B cell (primary cell): ENCODE measurements around the gene NUP98. TPM values are rescaled to one million over a fixed set of nuclear protein-coding genes. Genes with fewer than 3 reads are reported as not detected.

ENCODE experiments used
- ATAC-seq: fragments of 200-7000 bp; cut with Tn5 transposase; one replicate; pipeline ENCODE4 v1.10.0; 2021; ENCODE audit warnings: low read depth, mild to moderate bottlenecking, moderate number of reproducible peaks, moderate library complexity
- CTCF ChIA-PET: fragments of 350-600 bp; sonication (Branson Sonifier 250); formaldehyde crosslinking; loops from one replicate; lab custom pipeline; 2021; ENCODE audit warnings: antibody characterized with exemption, inconsistent platforms; lab: Charles Lee
- POLR2A ChIA-PET: fragments of 350-600 bp; sonication (Branson Sonifier 250); formaldehyde crosslinking; loops from one replicate; lab custom pipeline; 2021; ENCODE audit warnings: antibody characterized with exemption; lab: Charles Lee
- DNase-seq: peaks from one replicate; pipeline ENCODE4 v3.0.0; 2013
- H2AFZ ChIP-seq: 2 replicates; pipeline ENCODE4 v1.6.1; 2012; ENCODE audit warnings: mild to moderate bottlenecking, low read depth, low read length; ENCODE audit not compliant: insufficient read depth, poor library complexity, severe bottlenecking
- H3K27ac ChIP-seq, 2 donors: 1 replicate in 1 of 2; 2 replicates in 1 of 2; pipeline ENCODE4 v1.5.1; 2012 to 2013; ENCODE audit warnings: low read length in 2 of 2, mild to moderate bottlenecking in 2 of 2, moderate library complexity in 1 of 2
- H3K27me3 ChIP-seq, 4 experiments: fragments of 200-600 bp in 1 of 4; sonication (generic) in 1 of 4; replicated peaks in 1 of 4; 1 replicate in 2 of 4; 2 replicates in 2 of 4; pipeline versions ENCODE4 v1.6.1 to v1.7.0; 2013 to 2016; ENCODE audit warnings: low read length in 3 of 4, mild to moderate bottlenecking in 2 of 4, mixed read lengths in 1 of 4, moderate library complexity in 1 of 4; ENCODE audit not compliant: insufficient read depth in 4 of 4, control insufficient read depth in 3 of 4; ENCODE audit errors: control extremely low read depth in 1 of 4
- H3K36me3 ChIP-seq, 2 experiments: replicated peaks in 1 of 2; 1 replicate in 1 of 2; 2 replicates in 1 of 2; pipeline versions ENCODE4 v1.6.1 to v1.7.1; 2013; ENCODE audit warnings: low read length in 1 of 2; ENCODE audit not compliant: insufficient read depth in 2 of 2, control insufficient read depth in 1 of 2; ENCODE audit errors: control extremely low read depth in 1 of 2, extremely low read depth in 1 of 2
- H3K4me1 ChIP-seq, 2 donors: fragments of 200-600 bp in 1 of 2; sonication (generic) in 1 of 2; 1 replicate in 1 of 2; 2 replicates in 1 of 2; pipeline versions ENCODE4 v1.5.1 to v1.6.1; 2013 to 2017; ENCODE audit warnings: low read length in 2 of 2; ENCODE audit not compliant: control insufficient read depth in 2 of 2, insufficient read depth in 2 of 2
- H3K4me2 ChIP-seq: replicated peaks from 2 replicates; pipeline ENCODE3; 2012; ENCODE audit warnings: mild to moderate bottlenecking, low read depth, low read length; ENCODE audit not compliant: poor library complexity, severe bottlenecking
- H3K4me3 ChIP-seq, 5 experiments: fragments of 200-600 bp in 1 of 5; sonication (generic) in 1 of 5; 1 replicate in 3 of 5; 2 replicates in 2 of 5; pipeline versions ENCODE4 v1.5.1 to v1.7.0; 2011 to 2016; ENCODE audit warnings: low read length in 4 of 5, mild to moderate bottlenecking in 4 of 5, low read depth in 2 of 5, control low read depth in 1 of 5, moderate library complexity in 1 of 5; ENCODE audit not compliant: insufficient read depth in 1 of 5; ENCODE audit errors: control extremely low read depth in 1 of 5, extremely low read depth in 1 of 5
- H3K79me2 ChIP-seq: fragments of 200-600 bp; sonication (generic); one replicate; pipeline ENCODE4 v1.6.0; 2016; ENCODE audit warnings: low read length; ENCODE audit not compliant: control insufficient read depth, insufficient read depth
- H3K9ac ChIP-seq: fragments of 200-600 bp; sonication (generic); 2 replicates; pipeline ENCODE4 v1.6.1; 2017; ENCODE audit warnings: mild to moderate bottlenecking, low read length, moderate library complexity
- H3K9me3 ChIP-seq, 3 donors: one replicate each; pipeline versions ENCODE4 v1.6.1 to v1.7.1; 2013; ENCODE audit warnings: low read length in 2 of 3; ENCODE audit not compliant: control insufficient read depth in 2 of 3, insufficient read depth in 1 of 3; ENCODE audit errors: control extremely low read depth in 1 of 3
- H4K20me1 ChIP-seq: 2 replicates; pipeline ENCODE4 v1.6.0; 2012; ENCODE audit warnings: mild to moderate bottlenecking, low read length; ENCODE audit not compliant: insufficient read depth, control insufficient read depth, poor library complexity, severe bottlenecking
- H3K27ac Mint-ChIP-seq: one replicate; pipeline ENCODE4 v1.8.0; 2021; ENCODE audit warnings: mixed read lengths
- H3K27me3 Mint-ChIP-seq: one replicate; pipeline ENCODE4 v1.8.0; 2021; ENCODE audit warnings: mixed read lengths
- H3K4me1 Mint-ChIP-seq: one replicate; pipeline ENCODE4 v1.8.0; 2021; ENCODE audit warnings: mixed read lengths
- H3K4me3 Mint-ChIP-seq: one replicate; pipeline ENCODE4 v1.8.0; 2021; ENCODE audit warnings: mixed read lengths
- H3K9me3 Mint-ChIP-seq: one replicate; pipeline ENCODE4 v1.8.0; 2022; ENCODE audit warnings: mixed read lengths; ENCODE audit not compliant: insufficient read depth
- CTCF ChIP-seq: fragments of 200-600 bp; IDR thresholded peaks from one replicate; pipeline ENCODE4 v1.8.0; 2022; ENCODE audit warnings: antibody characterized with exemption, mild to moderate bottlenecking
- EZH2 ChIP-seq: IDR thresholded peaks from 2 replicates; pipeline ENCODE4 v1.6.1; 2012; ENCODE audit warnings: borderline replicate concordance, low read depth, mild to moderate bottlenecking, moderate library complexity, low read length; ENCODE audit not compliant: insufficient read depth, poor library complexity, severe bottlenecking
- WGBS: methylation state at CpG from one replicate; pipeline ENCODE4 v1.1.5; 2013; ENCODE audit warnings: missing lambda C conversion rate; ENCODE audit not compliant: insufficient coverage; 5-methylcytosine and 5-hydroxymethylcytosine counted together
- intact Hi-C: fragments of 100-400 bp; cut with micrococcal nuclease; formaldehyde crosslinking; loops from one replicate; pipeline ENCODE4 v1.10.0; 2022
- polyA plus RNA-seq: library from polyadenylated mRNA; depleted of rRNA; stranded (reverse); fragments of >200 nt; gene quantifications from 2 replicates; pipeline ENCODE4 v1.2.3, GENCODE V29; 2012
- total RNA-seq, 2 donors: library from RNA; stranded (reverse); fragments of 120-200 nt in 1 of 2; gene quantifications; 1 replicate in 1 of 2; 2 replicates in 1 of 2; pipeline versions ENCODE4 v1.2.3 to v1.2.4, GENCODE V29; 2013 to 2022

Gene NUP98
- total and polyA plus RNA-seq, 2 donors (not counting 1 experiment from before 2014, with no cell fraction given) = 99.8 to 111 TPM

GRCh38 chr11:3732671-3733436, 64.5 kb downstream of the NUP98 start:
- Histone ChIP-seq H3K4me3 (no peak overlapping the region), H3K4me2 (no peak overlapping the region), H3K36me3 (peaks cover 16 to 81% of the 10 kb centered on the region in 2 experiments), H3K27me3 (no peaks in the 10 kb centered on the region), H3K79me2 (no peaks in the 10 kb centered on the region), H3K9ac (no peak overlapping the region), H4K20me1 (no peaks in the 10 kb centered on the region), H2AFZ (no peak overlapping the region), H3K27ac (no peak overlapping the region), H3K9me3 (no peaks in the 10 kb centered on the region), H3K4me1 (no peaks in the 10 kb centered on the region)
- no peak overlapping the region for H3K4me3 Mint-ChIP-seq
- no CpG with 5 or more reads among the region's 8 CpGs for WGBS
- H3K27ac Mint-ChIP-seq = no peak overlapping the region
- ChIA-PET CTCF (no interaction called here), POLR2A (no interaction called here)
- intact Hi-C loops = no loop called here
- no peaks in the 10 kb centered on the region for H3K4me1 Mint-ChIP-seq
- ATAC-seq (no peak), DNase-seq (no peak)
- no peaks in the 10 kb centered on the region for H3K27me3 Mint-ChIP-seq
- TF ChIP-seq EZH2 = no peak
- TF ChIP-seq CTCF = no peak
- no peaks in the 10 kb centered on the region for H3K9me3 Mint-ChIP-seq

- no peak overlapping the region for H3K4me3 ChIP-seq
- H3K27ac ChIP-seq = no peak overlapping the region
- no peaks in the 10 kb centered on the region for H3K4me1 ChIP-seq
- no peak overlapping the region for H3K9ac ChIP-seq
- intact Hi-C loops = no loop called here
- H3K27me3 ChIP-seq = no peaks in the 10 kb centered on the region
- no peaks in the 10 kb centered on the region for H4K20me1 ChIP-seq
- no peak overlapping the region for H2AFZ ChIP-seq
- H3K27ac Mint-ChIP-seq = no peak overlapping the region
- H3K4me2 ChIP-seq = no peak overlapping the region
- H3K36me3 ChIP-seq = peaks cover 7 to 85% of the 10 kb centered on the region in 2 experiments
- no peaks in the 10 kb centered on the region for H3K9me3 Mint-ChIP-seq
- no peaks in the 10 kb centered on the region for H3K4me1 Mint-ChIP-seq
- H3K79me2 ChIP-seq = no peaks in the 10 kb centered on the region
- no peak overlapping the region for H3K4me3 Mint-ChIP-seq
- H3K9me3 ChIP-seq = peaks cover 0 to 1% (median 0%) of the 10 kb centered on the region in 3 donors
- DNase-seq = no peak
- no peak for ATAC-seq
- TF ChIP-seq CTCF (no peak), EZH2 (no peak)
- ChIA-PET CTCF (no interaction called here), POLR2A (no interaction called here)
- H3K27me3 Mint-ChIP-seq = no peaks in the 10 kb centered on the region
- 93% methylated on average over 3 of the region's 6 CpGs for WGBS
Observed at GRCh38 chr11:3723014-3723708, 74.2 kb downstream of the NUP98 start.
